ENCODE measurements around the gene ITPR1.

The ITPR1 gene

DNA sequence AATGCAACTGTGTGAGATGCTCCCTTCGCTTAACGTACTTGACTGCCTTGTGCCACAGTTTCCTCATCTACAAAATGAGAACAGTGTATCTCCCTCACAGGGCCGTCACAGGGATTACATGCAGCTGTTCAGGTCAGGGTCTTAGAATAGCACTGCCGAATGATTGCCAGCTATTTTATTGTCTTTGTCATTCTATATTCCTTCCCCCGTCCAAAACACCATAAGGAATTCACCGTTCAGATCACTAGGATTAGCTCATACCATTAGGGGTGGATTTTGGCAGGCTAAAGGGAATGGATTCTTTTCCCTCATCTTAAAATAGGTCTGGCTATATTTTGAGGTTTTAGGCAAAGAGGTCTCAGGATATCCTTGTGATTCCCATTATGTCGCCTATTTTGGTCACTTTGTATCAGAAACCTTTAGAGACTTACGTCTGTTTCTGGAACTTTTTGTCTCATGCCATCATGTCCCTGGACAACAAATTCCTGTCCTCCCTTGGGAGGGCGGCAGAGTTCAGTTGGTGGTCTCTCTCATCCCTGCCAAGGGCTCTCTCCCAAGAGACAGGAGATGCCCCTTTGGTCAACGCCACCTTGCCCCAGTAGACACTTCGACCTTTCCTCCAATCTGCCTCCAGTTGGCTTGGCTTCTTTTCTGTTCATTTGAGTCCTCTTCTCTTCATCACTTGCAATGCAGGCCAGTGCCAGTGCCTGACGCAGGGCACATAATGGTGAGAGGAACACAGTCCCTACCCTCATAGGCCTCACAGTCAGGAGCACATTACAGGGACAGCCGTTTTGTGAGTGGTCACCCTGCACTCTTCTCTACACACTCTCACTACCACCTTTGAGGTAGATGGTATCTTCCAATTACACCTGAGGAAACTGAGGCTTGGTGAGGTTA, 314.5 kb downstream of the ITPR1 start:
- in situ Hi-C loops (cut with HindIII; ENCODE audit: low pct_ligation_motif_present, low sequenced_read_pairs) = no loop called here
- no peaks in the 10 kb centered on the region for H3K36me3 ChIP-seq (replicated peaks)

GRCh38 chr3:4808637-4809036, 315.5 kb downstream of the ITPR1 start:
- no peak overlapping the region for H3K4me3 ChIP-seq (ENCODE audit: low read depth, low read length)
- in situ Hi-C loops (cut with HindIII; ENCODE audit: low pct_ligation_motif_present, low sequenced_read_pairs) = no loop called here
- DNase-seq = no peak

More for the DNA sequence above, 314.5 kb downstream of the ITPR1 start:
- H3K27ac ChIP-seq = no peak overlapping the region
- no peaks in the 10 kb centered on the region for H3K27me3 ChIP-seq (replicated peaks)
- no peak overlapping the region for H3K4me3 ChIP-seq (ENCODE audit: low read depth, low read length)
- TF ChIP-seq, protein P1, sequence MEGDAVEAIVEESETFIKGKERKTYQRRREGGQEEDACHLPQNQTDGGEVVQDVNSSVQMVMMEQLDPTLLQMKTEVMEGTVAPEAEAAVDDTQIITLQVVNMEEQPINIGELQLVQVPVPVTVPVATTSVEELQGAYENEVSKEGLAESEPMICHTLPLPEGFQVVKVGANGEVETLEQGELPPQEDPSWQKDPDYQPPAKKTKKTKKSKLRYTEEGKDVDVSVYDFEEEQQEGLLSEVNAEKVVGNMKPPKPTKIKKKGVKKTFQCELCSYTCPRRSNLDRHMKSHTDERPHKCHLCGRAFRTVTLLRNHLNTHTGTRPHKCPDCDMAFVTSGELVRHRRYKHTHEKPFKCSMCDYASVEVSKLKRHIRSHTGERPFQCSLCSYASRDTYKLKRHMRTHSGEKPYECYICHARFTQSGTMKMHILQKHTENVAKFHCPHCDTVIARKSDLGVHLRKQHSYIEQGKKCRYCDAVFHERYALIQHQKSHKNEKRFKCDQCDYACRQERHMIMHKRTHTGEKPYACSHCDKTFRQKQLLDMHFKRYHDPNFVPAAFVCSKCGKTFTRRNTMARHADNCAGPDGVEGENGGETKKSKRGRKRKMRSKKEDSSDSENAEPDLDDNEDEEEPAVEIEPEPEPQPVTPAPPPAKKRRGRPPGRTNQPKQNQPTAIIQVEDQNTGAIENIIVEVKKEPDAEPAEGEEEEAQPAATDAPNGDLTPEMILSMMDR (IDR thresholded peaks at IDR 0.05; ENCODE audit: low read depth, low read length, missing control alignments) = no peak
- no peak for DNase-seq

GRCh38 chr3:4809922-4810321, 316.8 kb downstream of the ITPR1 start:
- no peaks in the 10 kb centered on the region for H3K36me3 ChIP-seq (replicated peaks)
- DNase-seq = no peak

More at GRCh38 chr3:4808637-4809036, 315.5 kb downstream of the ITPR1 start:
- TF ChIP-seq, protein P1 (IDR thresholded peaks at IDR 0.05; ENCODE audit: low read depth, low read length, missing control alignments) = no peak
- Histone ChIP-seq H3K27me3 (replicated peaks) (no peaks in the 10 kb centered on the region), H3K36me3 (replicated peaks) (no peaks in the 10 kb centered on the region), H3K27ac (no peak overlapping the region)

GRCh38 chr3:4812591-4812990, 319.4 kb downstream of the ITPR1 start:
- no peak for DNase-seq
- TF ChIP-seq, protein P1 (IDR thresholded peaks at IDR 0.05; ENCODE audit: low read depth, low read length, missing control alignments) = no peak
- no peaks in the 10 kb centered on the region for H3K36me3 ChIP-seq (replicated peaks)
- no peak overlapping the region for H3K27ac ChIP-seq
- H3K27me3 ChIP-seq (replicated peaks) = no peaks in the 10 kb centered on the region
- in situ Hi-C loops (cut with HindIII; ENCODE audit: low pct_ligation_motif_present, low sequenced_read_pairs) = no loop called here
- H3K4me3 ChIP-seq (ENCODE audit: low read depth, low read length) = no peak overlapping the region

More at GRCh38 chr3:4809922-4810321, 316.8 kb downstream of the ITPR1 start:
- no peak overlapping the region for H3K4me3 ChIP-seq (ENCODE audit: low read depth, low read length)
- in situ Hi-C loops (cut with HindIII; ENCODE audit: low pct_ligation_motif_present, low sequenced_read_pairs) = no loop called here
- H3K27me3 ChIP-seq (replicated peaks) = no peaks in the 10 kb centered on the region
- TF ChIP-seq, protein P1 (IDR thresholded peaks at IDR 0.05; ENCODE audit: low read depth, low read length, missing control alignments) = no peak
- no peak overlapping the region for H3K27ac ChIP-seq

DNA sequence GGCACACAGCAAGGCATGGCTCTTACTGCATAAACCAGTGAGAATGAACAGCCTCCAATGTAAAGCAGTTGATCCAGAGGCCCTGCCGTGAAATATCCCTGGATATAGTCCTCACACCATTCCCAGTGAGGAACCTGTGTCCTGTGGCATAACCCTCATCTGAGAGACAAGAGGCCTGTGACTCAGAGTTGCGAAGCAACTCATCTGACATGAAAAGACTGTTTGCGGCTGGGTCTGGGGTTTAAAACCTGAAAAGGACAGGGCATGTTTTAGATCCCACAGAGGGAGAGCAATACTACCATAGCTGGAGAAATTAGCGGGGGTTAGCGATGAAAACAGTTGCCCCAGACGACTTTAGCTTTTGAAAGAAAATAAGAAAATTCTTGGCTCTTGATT, 320.8 kb downstream of the ITPR1 start:
- in situ Hi-C loops (cut with HindIII; ENCODE audit: low pct_ligation_motif_present, low sequenced_read_pairs) = no loop called here
- no peak overlapping the region for H3K4me3 ChIP-seq (ENCODE audit: low read depth, low read length)
- no peaks in the 10 kb centered on the region for H3K36me3 ChIP-seq (replicated peaks)
- no peak for DNase-seq
- H3K27me3 ChIP-seq (replicated peaks) = no peaks in the 10 kb centered on the region
- TF ChIP-seq, protein P1 (IDR thresholded peaks at IDR 0.05; ENCODE audit: low read depth, low read length, missing control alignments) = no peak
- H3K27ac ChIP-seq = no peak overlapping the region
